DND-41 (cell line): ENCODE results near the gene ISYNA1.

Experiments used
- ATAC-seq: fragments of 200-7000 bp; cut with Tn5 transposase; 3 replicates; pipeline ENCODE4 v1.9.1; 2021; ENCODE audit warnings: low read depth; ENCODE audit not compliant: insufficient read depth
- DNase-seq: peaks from one replicate; pipeline ENCODE4 v3.0.0-alpha.2; 2020
- H2AFZ ChIP-seq: 2 replicates; pipeline ENCODE4 v1.6.0; 2012; ENCODE audit warnings: low read depth, low read length
- H3K27ac ChIP-seq: 2 replicates; pipeline ENCODE4 v1.5.1; 2012; ENCODE audit warnings: low read length, inconsistent platforms
- H3K27me3 ChIP-seq: fragments of 200-600 bp; sonication (generic); 2 replicates; pipeline ENCODE4 v1.6.0; 2012; ENCODE audit warnings: low read length, mild to moderate bottlenecking, inconsistent platforms; ENCODE audit not compliant: insufficient read depth, poor library complexity
- H3K36me3 ChIP-seq: 2 replicates; pipeline ENCODE4 v1.5.1; 2012; ENCODE audit warnings: low read length, inconsistent platforms; ENCODE audit not compliant: insufficient read depth
- H3K4me1 ChIP-seq: 2 replicates; pipeline ENCODE4 v1.5.1; 2012; ENCODE audit warnings: mild to moderate bottlenecking, low read length; ENCODE audit not compliant: insufficient read depth
- H3K4me2 ChIP-seq: 2 replicates; pipeline ENCODE4 v1.6.0; 2012; ENCODE audit warnings: mild to moderate bottlenecking, moderate library complexity, low read length, inconsistent platforms; ENCODE audit not compliant: insufficient read depth
- H3K4me3 ChIP-seq, 2 experiments: fragments of 200-600 bp in 1 of 2; shearing (Covaris generic) in 1 of 2; 2 replicates each; pipeline ENCODE4 v1.5.1; 2012 to 2016; ENCODE audit warnings: inconsistent platforms in 2 of 2, low read length in 2 of 2, mild to moderate bottlenecking in 2 of 2, low read depth in 1 of 2, moderate library complexity in 1 of 2
- H3K79me2 ChIP-seq: 2 replicates; pipeline ENCODE4 v1.6.0; 2012; ENCODE audit warnings: low read length, inconsistent platforms; ENCODE audit not compliant: insufficient read depth
- H3K9ac ChIP-seq: 2 replicates; pipeline ENCODE4 v1.6.0; 2012; ENCODE audit warnings: low read depth, mild to moderate bottlenecking, inconsistent platforms, low read length, moderate library complexity
- H3K9me3 ChIP-seq: 2 replicates; pipeline ENCODE4 v1.5.1; 2012; ENCODE audit warnings: low read length, moderate library complexity, mild to moderate bottlenecking, inconsistent platforms; ENCODE audit not compliant: insufficient read depth, severe bottlenecking
- H4K20me1 ChIP-seq: 2 replicates; pipeline ENCODE4 v1.6.0; 2012; ENCODE audit warnings: low read length; ENCODE audit not compliant: insufficient read depth
- CTCF ChIP-seq: IDR thresholded peaks from 2 replicates; pipeline ENCODE4 v1.5.1; 2012; ENCODE audit warnings: borderline replicate concordance, low read length, moderate library complexity, mild to moderate bottlenecking; ENCODE audit not compliant: poor library complexity, severe bottlenecking; ENCODE audit errors: extremely low read depth
- EZH2 ChIP-seq: IDR thresholded peaks from 3 replicates; pipeline ENCODE4 v1.6.1; 2012; ENCODE audit warnings: borderline replicate concordance, low read depth, mild to moderate bottlenecking, moderate library complexity, low read length, inconsistent platforms; ENCODE audit not compliant: severe bottlenecking

The ISYNA1 gene

GRCh38 chr19:18456279-18456678, 18.3 kb upstream of the ISYNA1 start:
- peaks cover 58% of the 10 kb centered on the region for H3K36me3 ChIP-seq
- no peak for TF ChIP-seq CTCF
- TF ChIP-seq EZH2: no peak
- no peak overlapping the region for H3K4me3 ChIP-seq
- no peaks in the 10 kb centered on the region for H3K9me3 ChIP-seq
- no peak overlapping the region for H3K9ac ChIP-seq
- H3K79me2 ChIP-seq: no peaks in the 10 kb centered on the region
- peaks cover 16% of the 10 kb centered on the region for H4K20me1 ChIP-seq
- H3K4me2 ChIP-seq: no peak overlapping the region
- H2AFZ ChIP-seq: no peak overlapping the region
- H3K4me1 ChIP-seq: no peaks in the 10 kb centered on the region
- H3K27ac ChIP-seq: no peak overlapping the region
- DNase-seq (no peak), ATAC-seq (no peak)
- H3K27me3 ChIP-seq: no peaks in the 10 kb centered on the region

GRCh38 chr19:18453269-18454024, 15.5 kb upstream of the ISYNA1 start:
- H3K4me1 ChIP-seq: no peaks in the 10 kb centered on the region
- H3K27ac ChIP-seq: no peak overlapping the region
- peaks cover 61% of the 10 kb centered on the region for H3K36me3 ChIP-seq
- no peak overlapping the region for H3K4me3 ChIP-seq
- H3K27me3 ChIP-seq: no peaks in the 10 kb centered on the region
- no peak for ATAC-seq
- no peaks in the 10 kb centered on the region for H3K9me3 ChIP-seq
- H3K4me2 ChIP-seq: no peak overlapping the region
- H4K20me1 ChIP-seq: peaks cover 27% of the 10 kb centered on the region
- no peak for TF ChIP-seq CTCF
- TF ChIP-seq EZH2: no peak
- no peaks in the 10 kb centered on the region for H3K79me2 ChIP-seq
- H3K9ac ChIP-seq: no peak overlapping the region
- H2AFZ ChIP-seq: no peak overlapping the region
- DNase-seq: no peak

- no peak overlapping the region for H3K9ac ChIP-seq
These were observed 14.5 kb upstream of the ISYNA1 start for GRCh38 chr19:18452386-18452785.

More at GRCh38 chr19:18452386-18452785, 14.5 kb upstream of the ISYNA1 start:
- ATAC-seq (no peak), DNase-seq (no peak)
- Histone ChIP-seq H3K27ac (peak overlapping the region; percentile 20; the same call in 1 of the 2 replicates), H3K27me3 (no peaks in the 10 kb centered on the region), H2AFZ (no peak overlapping the region), H3K79me2 (no peaks in the 10 kb centered on the region), H3K4me2 (no peak overlapping the region), H4K20me1 (peaks cover 25% of the 10 kb centered on the region), H3K36me3 (peaks cover 56% of the 10 kb centered on the region), H3K4me1 (no peaks in the 10 kb centered on the region), H3K4me3 (no peak overlapping the region), H3K9me3 (no peaks in the 10 kb centered on the region)
- TF ChIP-seq CTCF (no peak), EZH2 (no peak)
